Liver (tissue), 3 donors: ENCODE results near the gene CSNK1G2.

ENCODE experiments used
- ATF3 ChIP-seq: IDR thresholded peaks from 2 replicates; pipeline ENCODE4 v1.6.1; 2016; ENCODE audit warnings: antibody characterized with exemption
- CTCF ChIP-seq: fragments of 150-350 bp; IDR thresholded peaks from 2 replicates; pipeline ENCODE4 v1.5.1; 2017; ENCODE audit warnings: improper control_type of control experiment, low read depth, low read length; ENCODE audit not compliant: missing input control
- EGR1 ChIP-seq, 2 donors: IDR thresholded peaks; 2 replicates each; pipeline ENCODE4 v1.6.1; 2016 to 2018; ENCODE audit warnings: antibody characterized with exemption in 2 of 2, low read depth in 2 of 2
- FOXA1 ChIP-seq: IDR thresholded peaks from 2 replicates; pipeline ENCODE4 v1.6.1; 2016; ENCODE audit warnings: antibody characterized with exemption
- HNF4G ChIP-seq: IDR thresholded peaks from 2 replicates; pipeline ENCODE4 v1.6.1; 2016; ENCODE audit warnings: antibody characterized with exemption
- JUND ChIP-seq, 2 donors: IDR thresholded peaks; 2 replicates each; pipeline ENCODE4 v1.6.1; 2016; ENCODE audit warnings: antibody characterized with exemption in 2 of 2
- MAX ChIP-seq: IDR thresholded peaks from 2 replicates; pipeline ENCODE4 v1.6.1; 2016; ENCODE audit warnings: antibody characterized with exemption
- RAD21 ChIP-seq, 2 donors: IDR thresholded peaks; 2 replicates each; pipeline ENCODE4 v1.6.1; 2016; ENCODE audit warnings: antibody characterized with exemption in 2 of 2, mild to moderate bottlenecking in 2 of 2
- REST ChIP-seq: IDR thresholded peaks from 2 replicates; pipeline ENCODE4 v1.6.1; 2016; ENCODE audit warnings: antibody characterized with exemption, mild to moderate bottlenecking
- SP1 ChIP-seq: IDR thresholded peaks from 2 replicates; pipeline ENCODE4 v1.6.1; 2018; ENCODE audit warnings: antibody characterized with exemption, mild to moderate bottlenecking
- TAF1 ChIP-seq: conservative IDR thresholded peaks from 2 replicates; pipeline ENCODE4 v1.6.1; 2016; ENCODE audit warnings: antibody characterized with exemption, mild to moderate bottlenecking
- YY1 ChIP-seq: IDR thresholded peaks from 2 replicates; pipeline ENCODE4 v1.6.1; 2016; ENCODE audit warnings: antibody characterized with exemption, mild to moderate bottlenecking
- donor health status: healthy.
- donor health status: healthy.

GRCh38 chr19:1981253-1981652 is 40.3 kb downstream of the CSNK1G2 start:
- TF ChIP-seq CTCF (no peak), MAX (no peak), TAF1 (no peak), RAD21 (IDR thresholded peaks at IDR 0.05) (no peak), HNF4G (no peak), JUND (IDR thresholded peaks at IDR 0.05) (no peak), EGR1 (IDR thresholded peaks at IDR 0.05; ENCODE audit: low read depth in 2 of 2) (no peak), FOXA1 (no peak), YY1 (no peak), REST (no peak), SP1 (no peak), ATF3 (no peak)
